ENCODE results near the gene DNPEP.

DNPEP gene

DNA sequence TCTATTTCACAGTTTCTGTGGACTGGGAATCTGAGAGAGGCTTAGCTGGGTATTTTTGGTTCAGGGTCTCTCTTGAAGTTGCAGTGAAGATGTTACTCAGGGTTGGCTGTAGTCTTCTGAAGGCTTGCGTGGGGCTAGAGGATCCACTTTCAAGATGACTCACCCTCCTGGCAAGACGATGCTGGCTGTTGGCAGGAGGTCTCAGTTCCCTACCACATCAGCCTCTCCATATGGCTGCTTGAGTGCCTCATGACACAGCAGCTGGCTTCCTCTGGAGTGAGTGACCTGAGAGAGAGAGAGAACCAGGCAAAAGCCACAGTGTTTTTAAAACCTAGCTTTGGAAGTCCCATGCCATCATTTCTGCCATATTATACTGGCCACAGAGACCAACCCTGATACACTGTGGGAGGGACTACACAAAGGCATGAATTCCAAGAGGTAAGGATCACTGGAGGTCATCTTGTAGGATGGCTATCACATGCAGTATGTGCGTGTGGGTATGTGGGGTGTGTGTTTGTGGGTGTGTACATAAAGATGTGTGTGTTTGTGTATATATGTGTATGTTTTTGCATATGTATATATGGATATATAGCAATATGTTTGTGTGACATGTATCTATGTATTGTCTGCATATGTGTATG is 25.1 kb downstream of the DNPEP start:
- Histone ChIP-seq H3K9ac (ENCODE audit: low read depth in 1 of 2, low read length in 2 of 2) (no peak overlapping the region), H3K36me3 (ENCODE audit: control insufficient read depth in 2 of 2, insufficient read depth in 2 of 2, low read length in 2 of 2) (no peaks in the 10 kb centered on the region), H3K27ac (ENCODE audit: low read depth in 2 of 2, low read length in 2 of 2) (no peak overlapping the region), H3K4me3 (ENCODE audit: low read length in 2 of 2) (no peak overlapping the region), H3K27me3 (ENCODE audit: control insufficient read depth in 2 of 2, insufficient read depth in 2 of 2, low read length in 2 of 2) (peaks cover 11 to 20% of the 10 kb centered on the region in 2 donors), H3K9me3 (ENCODE audit: control insufficient read depth in 2 of 2, low read length in 2 of 2) (no peaks in the 10 kb centered on the region), H3K4me1 (ENCODE audit: control insufficient read depth in 2 of 2, insufficient read depth in 2 of 2, low read length in 2 of 2) (peaks cover 0 to 3% of the 10 kb centered on the region in 2 donors)

DNA sequence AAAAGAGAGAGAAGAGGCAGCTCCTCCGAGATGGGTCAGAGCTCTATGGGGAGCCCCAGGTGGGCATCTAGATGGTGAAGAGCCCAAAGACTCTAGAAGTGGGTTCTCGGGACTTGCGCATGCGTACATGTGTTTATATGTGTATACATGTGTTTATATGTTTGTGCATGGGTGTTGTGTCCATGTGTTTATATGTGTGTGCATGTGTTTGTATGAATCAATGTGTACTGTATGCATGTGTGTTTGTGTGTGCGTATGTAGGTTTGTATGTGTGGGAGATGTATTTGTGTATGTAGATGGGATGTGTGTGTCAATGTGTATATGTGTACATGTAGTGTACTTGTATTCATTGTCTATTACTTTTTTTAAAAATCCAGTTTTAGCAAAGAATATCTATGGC is 25.6 kb downstream of the DNPEP start:
- peaks cover 0 to 3% of the 10 kb centered on the region in 2 donors for H3K4me1 ChIP-seq (ENCODE audit: control insufficient read depth in 2 of 2, insufficient read depth in 2 of 2, low read length in 2 of 2)
- no peaks in the 10 kb centered on the region for H3K9me3 ChIP-seq (ENCODE audit: control insufficient read depth in 2 of 2, low read length in 2 of 2)
- H3K27me3 ChIP-seq (ENCODE audit: control insufficient read depth in 2 of 2, insufficient read depth in 2 of 2, low read length in 2 of 2) = peaks cover 11 to 20% of the 10 kb centered on the region in 2 donors
- H3K36me3 ChIP-seq (ENCODE audit: control insufficient read depth in 2 of 2, insufficient read depth in 2 of 2, low read length in 2 of 2) = no peaks in the 10 kb centered on the region
- H3K9ac ChIP-seq (ENCODE audit: low read depth in 1 of 2, low read length in 2 of 2) = no peak overlapping the region
- no peak overlapping the region for H3K4me3 ChIP-seq (ENCODE audit: low read length in 2 of 2)
- H3K27ac ChIP-seq (ENCODE audit: low read depth in 2 of 2, low read length in 2 of 2) = no peak overlapping the region

DNA sequence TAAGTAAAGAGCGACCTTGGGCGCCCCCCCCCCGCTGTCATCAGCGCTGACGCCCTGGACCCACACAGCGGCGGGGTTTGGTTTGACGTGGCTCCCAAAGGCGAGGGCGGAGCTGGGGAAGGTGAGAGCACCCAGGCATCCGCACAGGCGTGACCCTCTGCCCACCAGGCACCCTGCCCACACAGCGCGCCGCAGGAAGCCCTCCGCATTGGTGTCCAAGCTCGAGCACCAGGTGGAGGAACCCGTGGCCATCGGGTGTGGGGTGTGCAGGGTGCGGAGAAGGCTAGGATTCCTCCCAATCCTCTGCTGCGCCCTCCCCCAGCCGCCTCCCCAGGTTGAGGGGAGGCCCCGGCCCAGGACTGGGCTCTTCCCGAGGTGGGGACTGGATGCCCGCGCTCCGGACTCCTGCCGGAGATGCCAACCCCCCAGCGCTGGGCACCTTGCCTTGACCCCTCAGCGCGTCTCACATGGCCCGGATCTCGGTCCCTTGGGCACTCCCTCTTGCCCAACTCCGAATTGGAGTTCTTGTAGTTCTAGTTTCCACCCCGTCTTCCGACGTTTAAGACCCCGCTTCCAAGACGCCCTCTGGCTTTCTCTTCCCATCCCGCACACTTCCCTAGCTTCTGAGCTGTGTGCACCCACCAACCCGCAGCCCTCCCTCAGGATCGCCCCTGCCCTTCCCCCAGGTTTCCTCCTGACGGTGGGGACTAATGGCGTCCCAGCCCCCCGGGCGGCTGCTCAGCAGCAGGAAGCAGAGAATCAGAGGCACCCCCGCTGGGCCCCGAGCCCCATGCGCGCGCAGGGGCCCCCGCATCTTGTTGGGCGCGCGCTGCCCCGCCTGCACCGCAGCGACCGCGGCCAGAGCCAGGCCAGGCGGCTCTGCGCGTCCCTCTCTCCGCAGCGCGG is 29.3 kb downstream of the DNPEP start:
- Histone ChIP-seq H3K27ac (ENCODE audit: low read depth in 2 of 2, low read length in 2 of 2) (no peak overlapping the region), H3K4me3 (ENCODE audit: low read length in 2 of 2) (no peak overlapping the region), H3K4me1 (ENCODE audit: control insufficient read depth in 2 of 2, insufficient read depth in 2 of 2, low read length in 2 of 2) (peaks cover 0 to 3% of the 10 kb centered on the region in 2 donors), H3K9ac (ENCODE audit: low read depth in 1 of 2, low read length in 2 of 2) (no peak overlapping the region), H3K9me3 (ENCODE audit: control insufficient read depth in 2 of 2, low read length in 2 of 2) (no peaks in the 10 kb centered on the region), H3K27me3 (ENCODE audit: control insufficient read depth in 2 of 2, insufficient read depth in 2 of 2, low read length in 2 of 2) (peaks cover 15 to 33% of the 10 kb centered on the region in 2 donors), H3K36me3 (ENCODE audit: control insufficient read depth in 2 of 2, insufficient read depth in 2 of 2, low read length in 2 of 2) (no peaks in the 10 kb centered on the region)

DNA sequence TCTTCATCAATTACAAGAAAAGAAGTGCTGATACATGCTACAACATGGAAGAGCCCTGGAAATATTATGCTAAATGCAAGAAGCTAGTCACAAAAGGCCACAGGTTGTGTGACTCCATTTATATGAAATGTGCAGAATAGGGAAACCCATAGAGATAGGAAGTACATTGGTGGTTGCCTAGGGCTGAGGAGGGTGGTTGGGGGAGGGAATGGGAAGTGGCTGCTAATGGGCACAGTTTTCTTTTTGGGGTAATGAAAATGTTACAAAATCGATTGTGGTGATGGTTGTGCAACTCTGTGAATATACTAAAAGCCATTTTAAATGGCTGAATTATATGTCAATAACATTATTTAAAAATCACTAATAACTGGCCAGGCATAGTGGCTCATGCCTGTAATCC is 30.9 kb downstream of the DNPEP start:
- Histone ChIP-seq H3K4me3 (ENCODE audit: low read length in 2 of 2) (no peak overlapping the region), H3K9ac (ENCODE audit: low read depth in 1 of 2, low read length in 2 of 2) (no peak overlapping the region), H3K9me3 (ENCODE audit: control insufficient read depth in 2 of 2, low read length in 2 of 2) (no peaks in the 10 kb centered on the region), H3K4me1 (ENCODE audit: control insufficient read depth in 2 of 2, insufficient read depth in 2 of 2, low read length in 2 of 2) (peaks cover 0 to 3% of the 10 kb centered on the region in 2 donors), H3K27ac (ENCODE audit: low read depth in 2 of 2, low read length in 2 of 2) (no peak overlapping the region), H3K27me3 (ENCODE audit: control insufficient read depth in 2 of 2, insufficient read depth in 2 of 2, low read length in 2 of 2) (peaks cover 16 to 33% of the 10 kb centered on the region in 2 donors), H3K36me3 (ENCODE audit: control insufficient read depth in 2 of 2, insufficient read depth in 2 of 2, low read length in 2 of 2) (no peaks in the 10 kb centered on the region)

DNA sequence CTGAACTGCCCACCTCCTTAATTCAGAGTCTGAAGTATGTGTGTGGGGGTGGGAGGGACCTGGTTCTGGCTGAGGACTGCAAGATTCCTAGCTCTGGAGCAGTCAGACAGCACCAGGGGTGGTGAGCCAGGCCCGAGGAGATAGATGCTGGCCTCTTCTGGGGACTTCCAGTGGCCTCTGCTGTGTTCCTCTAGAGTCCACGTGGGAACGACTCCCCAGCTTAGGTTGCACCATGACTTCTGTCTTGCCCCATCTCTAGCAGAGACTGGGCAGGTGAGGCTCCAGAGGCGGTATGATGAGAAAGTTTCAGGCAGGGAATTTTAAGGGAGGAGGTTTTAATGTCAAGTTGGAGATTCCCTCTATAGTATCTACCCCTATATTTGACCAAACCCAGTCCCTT is 33.1 kb downstream of the DNPEP start:
- peaks cover 0 to 3% of the 10 kb centered on the region in 2 donors for H3K4me1 ChIP-seq (ENCODE audit: control insufficient read depth in 2 of 2, insufficient read depth in 2 of 2, low read length in 2 of 2)
- peaks cover 24 to 32% of the 10 kb centered on the region in 2 donors for H3K27me3 ChIP-seq (ENCODE audit: control insufficient read depth in 2 of 2, insufficient read depth in 2 of 2, low read length in 2 of 2)
- no peak overlapping the region for H3K9ac ChIP-seq (ENCODE audit: low read depth in 1 of 2, low read length in 2 of 2)
- H3K36me3 ChIP-seq (ENCODE audit: control insufficient read depth in 2 of 2, insufficient read depth in 2 of 2, low read length in 2 of 2) = no peaks in the 10 kb centered on the region
- no peaks in the 10 kb centered on the region for H3K9me3 ChIP-seq (ENCODE audit: control insufficient read depth in 2 of 2, low read length in 2 of 2)
- H3K27ac ChIP-seq (ENCODE audit: low read depth in 2 of 2, low read length in 2 of 2) = no peak overlapping the region
- no peak overlapping the region for H3K4me3 ChIP-seq (ENCODE audit: low read length in 2 of 2)

DNA sequence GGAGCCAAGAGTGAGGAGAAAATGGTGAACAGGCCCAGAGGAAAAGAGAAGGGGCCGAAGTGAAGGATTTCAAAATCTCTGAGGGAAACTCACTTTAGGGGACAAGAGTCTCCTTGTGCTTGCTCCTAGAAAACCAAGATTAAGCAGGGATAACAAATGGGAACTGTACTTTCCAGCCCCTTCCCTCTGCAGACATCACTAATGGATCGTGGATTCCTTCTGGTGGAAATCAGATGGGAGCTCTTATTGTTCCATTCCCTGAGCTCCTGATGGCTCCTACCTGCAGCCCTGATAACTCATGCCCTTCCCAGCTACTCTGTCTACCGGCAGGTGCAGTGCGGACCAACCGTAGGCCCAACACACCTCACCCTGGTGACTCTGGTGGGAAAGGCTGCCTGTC is 34.6 kb downstream of the DNPEP start:
- Histone ChIP-seq H3K4me1 (ENCODE audit: control insufficient read depth in 2 of 2, insufficient read depth in 2 of 2, low read length in 2 of 2) (peaks cover 0 to under 1% of the 10 kb centered on the region in 2 donors), H3K4me3 (ENCODE audit: low read length in 2 of 2) (no peak overlapping the region), H3K27me3 (ENCODE audit: control insufficient read depth in 2 of 2, insufficient read depth in 2 of 2, low read length in 2 of 2) (peaks cover 20 to 22% of the 10 kb centered on the region in 2 donors)

DNA sequence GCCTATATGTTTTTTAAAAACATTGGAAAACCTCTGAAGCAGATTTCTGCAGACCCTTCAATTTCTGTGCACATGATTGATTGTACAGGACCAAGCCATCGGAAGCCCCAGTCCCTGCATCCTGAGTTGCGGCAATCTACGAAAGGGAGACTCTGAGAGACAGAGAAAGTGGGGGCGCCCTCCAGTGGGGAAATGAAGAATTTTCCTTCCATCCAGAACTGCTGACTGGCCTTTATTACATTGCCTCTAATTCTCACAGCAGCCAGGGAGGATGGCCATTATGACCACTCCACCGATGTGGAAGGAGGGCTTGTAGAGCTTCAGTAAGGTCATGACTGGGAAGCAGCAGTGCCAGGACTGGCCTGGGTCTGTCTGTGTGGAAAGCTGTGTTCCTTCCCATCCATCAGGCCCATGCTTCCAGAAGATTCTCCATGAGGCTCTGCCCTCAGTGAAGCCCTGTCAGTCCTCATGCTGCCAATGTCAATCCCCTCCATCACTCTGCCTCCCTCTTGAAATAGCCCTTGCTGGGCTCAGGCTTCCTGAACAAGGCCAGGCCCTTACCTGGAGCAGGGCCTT is 35.2 kb downstream of the DNPEP start:
- Histone ChIP-seq H3K27me3 (ENCODE audit: control insufficient read depth in 2 of 2, insufficient read depth in 2 of 2, low read length in 2 of 2) (peaks cover 19 to 20% of the 10 kb centered on the region in 2 donors), H3K9ac (ENCODE audit: low read depth in 1 of 2, low read length in 2 of 2) (no peak overlapping the region)

More for the DNA sequence above, 34.6 kb downstream of the DNPEP start:
- no peaks in the 10 kb centered on the region for H3K36me3 ChIP-seq (ENCODE audit: control insufficient read depth in 2 of 2, insufficient read depth in 2 of 2, low read length in 2 of 2)
- H3K9ac ChIP-seq (ENCODE audit: low read depth in 1 of 2, low read length in 2 of 2) = no peak overlapping the region
- no peak overlapping the region for H3K27ac ChIP-seq (ENCODE audit: low read depth in 2 of 2, low read length in 2 of 2)
- no peaks in the 10 kb centered on the region for H3K9me3 ChIP-seq (ENCODE audit: control insufficient read depth in 2 of 2, low read length in 2 of 2)

DNA sequence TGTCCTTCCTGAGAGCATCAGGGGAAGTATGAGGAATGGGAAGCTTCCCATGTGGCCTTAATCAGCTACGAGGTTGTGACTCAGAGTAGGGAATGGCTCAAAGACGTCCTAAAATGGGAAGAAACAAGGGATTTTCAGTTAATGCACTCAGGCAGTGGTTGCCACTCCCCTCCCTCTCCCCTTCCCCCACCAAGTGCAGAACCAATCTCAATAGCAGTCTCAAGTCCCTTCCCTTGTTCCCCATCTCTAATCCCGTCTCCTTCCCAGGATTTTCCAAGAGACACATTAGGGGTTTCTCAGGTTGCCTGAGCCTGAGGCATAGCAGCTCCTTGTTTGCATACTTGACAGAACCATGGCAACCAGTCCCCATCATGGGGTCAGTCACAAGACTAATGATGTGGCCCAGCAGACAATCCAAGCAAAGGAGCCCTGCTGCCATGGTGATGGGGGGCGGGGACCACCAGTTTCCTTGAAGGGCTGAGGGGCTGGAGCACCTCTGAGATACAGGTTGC is 36.9 kb downstream of the DNPEP start:
- H3K4me1 ChIP-seq (ENCODE audit: control insufficient read depth in 2 of 2, insufficient read depth in 2 of 2, low read length in 2 of 2) = no peaks in the 10 kb centered on the region
- no peak overlapping the region for H3K27ac ChIP-seq (ENCODE audit: low read depth in 2 of 2, low read length in 2 of 2)
- H3K9me3 ChIP-seq (ENCODE audit: control insufficient read depth in 2 of 2, low read length in 2 of 2) = no peaks in the 10 kb centered on the region
- H3K4me3 ChIP-seq (ENCODE audit: low read length in 2 of 2) = no peak overlapping the region
- no peaks in the 10 kb centered on the region for H3K36me3 ChIP-seq (ENCODE audit: control insufficient read depth in 2 of 2, insufficient read depth in 2 of 2, low read length in 2 of 2)
- H3K27me3 ChIP-seq (ENCODE audit: control insufficient read depth in 2 of 2, insufficient read depth in 2 of 2, low read length in 2 of 2) = peaks cover 13 to 19% of the 10 kb centered on the region in 2 donors
- no peak overlapping the region for H3K9ac ChIP-seq (ENCODE audit: low read depth in 1 of 2, low read length in 2 of 2)

More for the DNA sequence above, 35.2 kb downstream of the DNPEP start:
- Histone ChIP-seq H3K9me3 (ENCODE audit: control insufficient read depth in 2 of 2, low read length in 2 of 2) (no peaks in the 10 kb centered on the region), H3K4me1 (ENCODE audit: control insufficient read depth in 2 of 2, insufficient read depth in 2 of 2, low read length in 2 of 2) (no peaks in the 10 kb centered on the region), H3K4me3 (ENCODE audit: low read length in 2 of 2) (no peak overlapping the region), H3K36me3 (ENCODE audit: control insufficient read depth in 2 of 2, insufficient read depth in 2 of 2, low read length in 2 of 2) (no peaks in the 10 kb centered on the region), H3K27ac (ENCODE audit: low read depth in 2 of 2, low read length in 2 of 2) (no peak overlapping the region)

DNA sequence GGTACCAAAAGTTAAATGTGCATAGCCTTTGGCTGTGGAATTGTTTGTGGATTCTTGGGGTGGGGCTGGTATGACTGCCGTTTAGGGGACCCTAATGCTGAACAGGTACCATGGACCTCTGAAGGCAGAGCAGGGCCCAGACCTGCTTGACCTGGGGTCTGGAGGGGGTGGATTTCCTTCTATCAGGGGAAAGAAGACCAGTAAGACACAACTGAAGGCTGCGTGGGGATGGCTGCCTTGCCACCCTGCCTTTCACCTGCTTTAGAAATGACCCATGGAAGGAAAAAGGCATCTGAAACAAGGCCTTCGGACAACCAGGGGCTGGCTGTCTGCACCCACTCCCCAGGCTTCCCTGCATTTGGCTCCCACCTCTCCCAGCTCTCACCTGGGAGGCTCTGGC is 37.5 kb downstream of the DNPEP start:
- peaks cover 13 to 17% of the 10 kb centered on the region in 2 donors for H3K27me3 ChIP-seq (ENCODE audit: control insufficient read depth in 2 of 2, insufficient read depth in 2 of 2, low read length in 2 of 2)
- no peaks in the 10 kb centered on the region for H3K9me3 ChIP-seq (ENCODE audit: control insufficient read depth in 2 of 2, low read length in 2 of 2)

More for the DNA sequence above, 37.5 kb downstream of the DNPEP start:
- H3K27ac ChIP-seq (ENCODE audit: low read depth in 2 of 2, low read length in 2 of 2) = no peak overlapping the region
- no peak overlapping the region for H3K4me3 ChIP-seq (ENCODE audit: low read length in 2 of 2)
- no peak overlapping the region for H3K9ac ChIP-seq (ENCODE audit: low read depth in 1 of 2, low read length in 2 of 2)
- H3K4me1 ChIP-seq (ENCODE audit: control insufficient read depth in 2 of 2, insufficient read depth in 2 of 2, low read length in 2 of 2) = no peaks in the 10 kb centered on the region
- H3K36me3 ChIP-seq (ENCODE audit: control insufficient read depth in 2 of 2, insufficient read depth in 2 of 2, low read length in 2 of 2) = no peaks in the 10 kb centered on the region

All from mucosa of rectum (tissue), 2 donors.